Keratinocyte (primary cell): ENCODE measurements around the gene UCN2.

Experiments used
- EZH2 ChIP-seq: IDR thresholded peaks from one replicate; pipeline ENCODE4 v1.6.1; 2012; ENCODE audit warnings: inconsistent platforms, mild to moderate bottlenecking, low read length, moderate library complexity
- TF ChIP-seq, protein P1 (sequence below), 3 experiments: IDR thresholded peaks in 1 of 3; conservative IDR thresholded peaks in 1 of 3; optimal IDR thresholded peaks in 1 of 3; 2 replicates in 2 of 3; 3 replicates in 1 of 3; pipeline versions ENCODE3 to v1.5.1; 2011; ENCODE audit warnings: low read length in 3 of 3, mild to moderate bottlenecking in 3 of 3, moderate library complexity in 2 of 3, control low read depth in 1 of 3, inconsistent platforms in 1 of 3; ENCODE audit not compliant: insufficient read depth in 2 of 3; ENCODE audit errors: extremely low read depth in 1 of 3

DNA sequence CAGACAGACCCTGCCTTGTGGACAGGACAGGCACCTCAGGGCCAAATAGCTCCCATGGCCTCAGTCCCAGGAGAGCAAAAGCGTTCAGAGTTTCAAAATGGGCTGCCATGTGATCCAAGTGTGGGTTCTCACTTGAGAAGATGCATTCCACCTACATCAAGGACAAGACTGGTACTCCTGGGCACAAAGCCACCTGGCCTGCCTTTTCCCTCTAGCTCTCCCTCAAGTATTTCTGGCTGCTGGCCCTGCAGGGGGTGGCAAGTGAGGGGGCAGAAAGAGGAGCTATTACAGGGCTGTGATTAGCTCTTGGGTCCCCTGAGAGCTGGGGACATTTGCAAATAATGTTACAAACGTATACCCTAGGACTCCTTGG, 38.0 kb upstream of the UCN2 start:
- TF ChIP-seq, protein P1, sequence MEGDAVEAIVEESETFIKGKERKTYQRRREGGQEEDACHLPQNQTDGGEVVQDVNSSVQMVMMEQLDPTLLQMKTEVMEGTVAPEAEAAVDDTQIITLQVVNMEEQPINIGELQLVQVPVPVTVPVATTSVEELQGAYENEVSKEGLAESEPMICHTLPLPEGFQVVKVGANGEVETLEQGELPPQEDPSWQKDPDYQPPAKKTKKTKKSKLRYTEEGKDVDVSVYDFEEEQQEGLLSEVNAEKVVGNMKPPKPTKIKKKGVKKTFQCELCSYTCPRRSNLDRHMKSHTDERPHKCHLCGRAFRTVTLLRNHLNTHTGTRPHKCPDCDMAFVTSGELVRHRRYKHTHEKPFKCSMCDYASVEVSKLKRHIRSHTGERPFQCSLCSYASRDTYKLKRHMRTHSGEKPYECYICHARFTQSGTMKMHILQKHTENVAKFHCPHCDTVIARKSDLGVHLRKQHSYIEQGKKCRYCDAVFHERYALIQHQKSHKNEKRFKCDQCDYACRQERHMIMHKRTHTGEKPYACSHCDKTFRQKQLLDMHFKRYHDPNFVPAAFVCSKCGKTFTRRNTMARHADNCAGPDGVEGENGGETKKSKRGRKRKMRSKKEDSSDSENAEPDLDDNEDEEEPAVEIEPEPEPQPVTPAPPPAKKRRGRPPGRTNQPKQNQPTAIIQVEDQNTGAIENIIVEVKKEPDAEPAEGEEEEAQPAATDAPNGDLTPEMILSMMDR (optimal IDR thresholded peaks at IDR 0.05 in 1 of 3, IDR thresholded peaks at IDR 0.05 in 1 of 3, conservative IDR thresholded peaks at IDR 0.05 in 1 of 3; ENCODE audit: extremely low read depth in 1 of 3, insufficient read depth in 2 of 3, low read length in 3 of 3) = no peak
- TF ChIP-seq EZH2 = no peak
